ENCODE data around the gene L1TD1. TPM values are rescaled to one million over a fixed set of nuclear protein-coding genes. Genes with fewer than 3 reads are reported as not detected.
"Not testable (repeated sequence)": the region's sequence is repeated elsewhere in the genome, so short reads cannot be mapped to it uniquely, and the experiment has no call there.

The L1TD1 gene
- total and polyA plus RNA-seq, 2 donors (not counting 1 experiment from before 2014, with no cell fraction given): 0.17 TPM; not detected in 1

DNA sequence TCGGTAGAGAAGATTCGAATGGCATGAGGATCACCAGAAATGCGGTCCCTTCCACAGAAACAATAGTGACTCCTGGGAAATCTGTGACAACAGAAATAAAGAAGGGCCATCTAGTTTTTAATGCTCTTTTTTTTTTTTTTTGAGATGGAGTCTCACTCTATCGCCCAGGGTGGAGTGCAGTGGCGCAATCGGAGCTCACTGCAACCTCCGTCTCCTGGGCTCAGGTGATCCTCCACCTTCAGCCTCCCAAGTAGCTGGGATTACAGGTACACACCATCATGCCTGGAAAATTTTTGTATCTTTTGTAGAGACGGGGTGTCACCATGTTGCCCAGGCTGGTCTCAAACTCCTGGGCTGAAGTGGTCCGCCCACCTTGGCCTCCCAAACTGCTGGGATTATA, 43.9 kb downstream of the L1TD1 start:
- TF ChIP-seq EZH2 (IDR thresholded peaks at IDR 0.05; ENCODE audit: low read length, missing control alignments): no peak
- TF ChIP-seq, protein P1, sequence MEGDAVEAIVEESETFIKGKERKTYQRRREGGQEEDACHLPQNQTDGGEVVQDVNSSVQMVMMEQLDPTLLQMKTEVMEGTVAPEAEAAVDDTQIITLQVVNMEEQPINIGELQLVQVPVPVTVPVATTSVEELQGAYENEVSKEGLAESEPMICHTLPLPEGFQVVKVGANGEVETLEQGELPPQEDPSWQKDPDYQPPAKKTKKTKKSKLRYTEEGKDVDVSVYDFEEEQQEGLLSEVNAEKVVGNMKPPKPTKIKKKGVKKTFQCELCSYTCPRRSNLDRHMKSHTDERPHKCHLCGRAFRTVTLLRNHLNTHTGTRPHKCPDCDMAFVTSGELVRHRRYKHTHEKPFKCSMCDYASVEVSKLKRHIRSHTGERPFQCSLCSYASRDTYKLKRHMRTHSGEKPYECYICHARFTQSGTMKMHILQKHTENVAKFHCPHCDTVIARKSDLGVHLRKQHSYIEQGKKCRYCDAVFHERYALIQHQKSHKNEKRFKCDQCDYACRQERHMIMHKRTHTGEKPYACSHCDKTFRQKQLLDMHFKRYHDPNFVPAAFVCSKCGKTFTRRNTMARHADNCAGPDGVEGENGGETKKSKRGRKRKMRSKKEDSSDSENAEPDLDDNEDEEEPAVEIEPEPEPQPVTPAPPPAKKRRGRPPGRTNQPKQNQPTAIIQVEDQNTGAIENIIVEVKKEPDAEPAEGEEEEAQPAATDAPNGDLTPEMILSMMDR (conservative IDR thresholded peaks at IDR 0.05 in 1 of 2, IDR thresholded peaks at IDR 0.05 in 1 of 2; ENCODE audit: low read depth in 1 of 2, low read length in 2 of 2): no peak
- Histone ChIP-seq H3K4me1 (ENCODE audit: control insufficient read depth, extremely low read depth, insufficient read depth, low read length) (no peaks in the 10 kb centered on the region), H4K20me1 (ENCODE audit: control insufficient read depth, extremely low read depth, insufficient read depth, low read length) (no peaks in the 10 kb centered on the region), H3K9ac (ENCODE audit: insufficient read depth, low read length) (no peak overlapping the region), H3K79me2 (ENCODE audit: control insufficient read depth, insufficient read depth, low read length) (no peaks in the 10 kb centered on the region), H2AFZ (ENCODE audit: low read length) (no peak overlapping the region), H3K36me3 (ENCODE audit: control insufficient read depth, insufficient read depth, low read length) (no peaks in the 10 kb centered on the region), H3K4me3 (replicated peaks in 1 of 4; ENCODE audit: control extremely low read depth in 1 of 4, insufficient read depth in 1 of 4, low read depth in 3 of 4, low read length in 4 of 4) (no peak overlapping the region), H3K9me3 (ENCODE audit: control insufficient read depth, insufficient read depth, low read depth, low read length) (no peaks in the 10 kb centered on the region), H3K27ac (ENCODE audit: insufficient read depth, low read length) (no peak overlapping the region), H3K4me2 (ENCODE audit: extremely low read depth, insufficient read depth, low read length) (no peak overlapping the region), H3K27me3 (ENCODE audit: control insufficient read depth, insufficient read depth, low read length) (no peaks in the 10 kb centered on the region)
- DNase-seq (ENCODE audit: low read depth in 2 of 2): no peak

DNA sequence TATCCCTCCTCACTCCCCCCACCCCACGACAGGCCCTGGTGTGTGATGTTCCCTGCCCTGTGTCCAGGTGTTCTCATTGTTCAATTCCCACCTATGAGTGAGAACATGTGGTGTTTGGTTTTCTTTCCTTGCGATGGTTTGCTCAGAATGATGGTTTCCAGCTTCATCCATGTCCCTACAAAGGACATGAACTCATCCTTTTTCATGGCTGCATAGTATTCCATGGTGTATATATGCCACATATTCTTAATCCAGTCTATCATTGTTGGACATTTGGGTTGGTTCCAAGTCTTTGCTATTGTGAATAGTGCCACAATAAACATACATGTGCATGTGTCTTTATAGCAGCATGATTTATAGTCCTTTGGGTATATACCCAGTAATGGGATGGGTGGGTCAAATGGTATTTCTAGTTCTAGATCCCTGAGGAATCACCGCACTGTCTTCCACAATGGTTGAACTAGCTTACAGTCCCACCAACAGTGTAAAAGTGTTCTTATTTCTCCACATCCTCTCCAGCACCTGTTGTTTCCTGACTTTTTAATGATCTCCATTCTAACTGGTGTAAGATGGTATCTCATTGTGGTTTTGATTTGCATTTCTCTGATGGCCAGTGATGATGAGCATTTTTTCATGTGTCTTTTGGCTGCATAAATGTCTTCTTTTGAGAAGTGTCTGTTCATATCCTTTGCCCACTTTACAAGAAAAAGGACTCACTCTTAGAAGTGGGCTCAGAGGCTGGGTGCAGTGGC, 45.2 kb downstream of the L1TD1 start:
- not testable (repeated sequence) for H3K79me2 ChIP-seq (ENCODE audit: control insufficient read depth, insufficient read depth, low read length); H4K20me1 ChIP-seq (ENCODE audit: control insufficient read depth, extremely low read depth, insufficient read depth, low read length); H3K27me3 ChIP-seq (ENCODE audit: control insufficient read depth, insufficient read depth, low read length); H2AFZ ChIP-seq (ENCODE audit: low read length); H3K4me2 ChIP-seq (ENCODE audit: extremely low read depth, insufficient read depth, low read length); H3K4me3 ChIP-seq (replicated peaks in 1 of 4; ENCODE audit: control extremely low read depth in 1 of 4, insufficient read depth in 1 of 4, low read depth in 3 of 4, low read length in 4 of 4); DNase-seq (ENCODE audit: low read depth in 2 of 2); H3K9me3 ChIP-seq (ENCODE audit: control insufficient read depth, insufficient read depth, low read depth, low read length); H3K9ac ChIP-seq (ENCODE audit: insufficient read depth, low read length); H3K4me1 ChIP-seq (ENCODE audit: control insufficient read depth, extremely low read depth, insufficient read depth, low read length); H3K27ac ChIP-seq (ENCODE audit: insufficient read depth, low read length); H3K36me3 ChIP-seq (ENCODE audit: control insufficient read depth, insufficient read depth, low read length)

DNA sequence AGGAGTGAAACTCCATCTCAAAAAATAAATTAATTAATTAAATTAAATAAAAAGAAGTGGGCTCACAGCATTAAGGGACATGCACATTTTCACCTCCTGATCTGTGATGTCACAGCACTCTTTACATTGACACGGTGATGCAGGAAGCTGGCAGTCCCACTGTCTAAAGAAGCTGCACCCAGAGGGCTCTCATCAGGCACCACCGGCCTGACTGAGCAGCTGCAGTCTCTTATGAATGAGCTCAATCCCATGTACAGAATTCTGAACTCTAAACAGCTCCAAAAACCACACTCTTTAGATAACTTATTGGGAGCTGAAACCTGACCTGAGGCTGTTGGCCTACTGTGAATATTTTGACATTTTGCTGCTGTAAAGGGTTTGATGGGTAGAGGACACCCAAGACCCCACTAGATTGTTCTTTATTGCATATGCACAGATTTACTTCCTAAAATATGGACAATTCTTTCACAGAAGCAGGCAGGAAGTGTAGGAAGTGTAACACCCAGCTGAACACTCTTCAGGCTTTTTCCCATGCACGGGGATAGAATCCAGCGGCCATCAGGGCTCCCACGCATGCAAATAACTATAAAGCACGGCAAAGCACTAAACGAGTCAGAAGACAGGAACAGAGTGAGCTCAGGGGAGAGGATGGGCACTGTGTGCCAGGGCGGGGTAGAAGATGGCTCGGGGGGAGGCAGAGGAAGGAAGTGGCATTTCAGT, 46.2 kb downstream of the L1TD1 start:
- Histone ChIP-seq H3K79me2 (ENCODE audit: control insufficient read depth, insufficient read depth, low read length) (no peaks in the 10 kb centered on the region), H2AFZ (ENCODE audit: low read length) (no peak overlapping the region), H3K4me1 (ENCODE audit: control insufficient read depth, extremely low read depth, insufficient read depth, low read length) (no peaks in the 10 kb centered on the region), H3K9ac (ENCODE audit: insufficient read depth, low read length) (no peak overlapping the region), H3K36me3 (ENCODE audit: control insufficient read depth, insufficient read depth, low read length) (no peaks in the 10 kb centered on the region), H3K9me3 (ENCODE audit: control insufficient read depth, insufficient read depth, low read depth, low read length) (no peaks in the 10 kb centered on the region), H3K27ac (ENCODE audit: insufficient read depth, low read length) (no peak overlapping the region), H3K4me3 (replicated peaks in 1 of 4; ENCODE audit: control extremely low read depth in 1 of 4, insufficient read depth in 1 of 4, low read depth in 3 of 4, low read length in 4 of 4) (no peak overlapping the region), H4K20me1 (ENCODE audit: control insufficient read depth, extremely low read depth, insufficient read depth, low read length) (no peaks in the 10 kb centered on the region), H3K27me3 (ENCODE audit: control insufficient read depth, insufficient read depth, low read length) (no peaks in the 10 kb centered on the region), H3K4me2 (ENCODE audit: extremely low read depth, insufficient read depth, low read length) (no peak overlapping the region)
- no peak for TF ChIP-seq EZH2 (IDR thresholded peaks at IDR 0.05; ENCODE audit: low read length, missing control alignments)
- DNase-seq (ENCODE audit: low read depth in 2 of 2): no peak

Measured in fibroblast of lung (primary cell).